Measurements from ENCODE around the gene TTLL11. TPM values are rescaled to one million over a fixed set of nuclear protein-coding genes. Genes with fewer than 3 reads are reported as not detected.

Gene TTLL11
- total and polyA plus RNA-seq, 4 donors = 1.4 to 4.5 (median 3.6) TPM

- 97% methylated on average over 3 of the region's 3 CpGs for WGBS
- H3K9me3 ChIP-seq (ENCODE audit: control insufficient read depth in 4 of 4, low read length in 3 of 4) = no peaks in the 10 kb centered on the region
- H3K27me3 ChIP-seq (ENCODE audit: control insufficient read depth in 4 of 4, insufficient read depth in 4 of 4, low read length in 3 of 4) = no peaks in the 10 kb centered on the region
- no peak overlapping the region for H3K4me3 ChIP-seq (ENCODE audit: low read depth in 1 of 3, low read length in 3 of 3)
- DNase-seq (ENCODE audit: low spot score) = no peak
- TF ChIP-seq HNF4G (IDR thresholded peaks at IDR 0.05) (no peak), TAF1 (conservative IDR thresholded peaks at IDR 0.05) (no peak), FOXA1 (IDR thresholded peaks at IDR 0.05) (no peak), RAD21 (IDR thresholded peaks at IDR 0.05) (no peak), GABPA (IDR thresholded peaks at IDR 0.05 in 1 of 2, conservative IDR thresholded peaks at IDR 0.05 in 1 of 2) (no peak), HNF4A (conservative IDR thresholded peaks at IDR 0.05) (no peak), YY1 (IDR thresholded peaks at IDR 0.05) (no peak), JUND (IDR thresholded peaks at IDR 0.05) (no peak), REST (IDR thresholded peaks at IDR 0.05) (no peak), EGR1 (IDR thresholded peaks at IDR 0.05; ENCODE audit: low read depth in 2 of 2) (no peak)
- TF ChIP-seq, protein P1, sequence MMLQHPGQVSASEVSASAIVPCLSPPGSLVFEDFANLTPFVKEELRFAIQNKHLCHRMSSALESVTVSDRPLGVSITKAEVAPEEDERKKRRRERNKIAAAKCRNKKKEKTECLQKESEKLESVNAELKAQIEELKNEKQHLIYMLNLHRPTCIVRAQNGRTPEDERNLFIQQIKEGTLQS (IDR thresholded peaks at IDR 0.05) = no peak
- TF ChIP-seq, protein P2, sequence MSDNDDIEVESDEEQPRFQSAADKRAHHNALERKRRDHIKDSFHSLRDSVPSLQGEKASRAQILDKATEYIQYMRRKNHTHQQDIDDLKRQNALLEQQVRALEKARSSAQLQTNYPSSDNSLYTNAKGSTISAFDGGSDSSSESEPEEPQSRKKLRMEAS (IDR thresholded peaks at IDR 0.05) = no peak
- H3K27ac ChIP-seq (ENCODE audit: low read depth in 1 of 2, low read length in 2 of 2) = no peak overlapping the region
- H3K4me1 ChIP-seq (ENCODE audit: control insufficient read depth in 4 of 4, insufficient read depth in 4 of 4, low read length in 3 of 4) = no peaks in the 10 kb centered on the region
- H3K9ac ChIP-seq (ENCODE audit: low read depth in 1 of 2, low read length in 2 of 2) = no peak overlapping the region
- no peaks in the 10 kb centered on the region for H3K36me3 ChIP-seq (ENCODE audit: control insufficient read depth in 4 of 4, insufficient read depth in 3 of 4, low read depth in 1 of 4, low read length in 3 of 4)
Measured at GRCh38 chr9:121831869-121832268, 261.2 kb downstream of the TTLL11 start.

- no peak overlapping the region for H3K4me3 ChIP-seq (ENCODE audit: low read depth in 1 of 3, low read length in 3 of 3)
- no peak overlapping the region for H3K27ac ChIP-seq (ENCODE audit: low read depth in 1 of 2, low read length in 2 of 2)
- no peaks in the 10 kb centered on the region for H3K4me1 ChIP-seq (ENCODE audit: control insufficient read depth in 4 of 4, insufficient read depth in 4 of 4, low read length in 3 of 4)
- H3K36me3 ChIP-seq (ENCODE audit: control insufficient read depth in 4 of 4, insufficient read depth in 3 of 4, low read depth in 1 of 4, low read length in 3 of 4) = no peaks in the 10 kb centered on the region
- WGBS = 92% methylated on average over 3 of the region's 3 CpGs
- no peaks in the 10 kb centered on the region for H3K9me3 ChIP-seq (ENCODE audit: control insufficient read depth in 4 of 4, low read length in 3 of 4)
- no peak overlapping the region for H3K9ac ChIP-seq (ENCODE audit: low read depth in 1 of 2, low read length in 2 of 2)
- H3K27me3 ChIP-seq (ENCODE audit: control insufficient read depth in 4 of 4, insufficient read depth in 4 of 4, low read length in 3 of 4) = no peaks in the 10 kb centered on the region
- peak; percentile 1 for DNase-seq (ENCODE audit: low spot score)
- TF ChIP-seq RXRA (IDR thresholded peaks at IDR 0.05) (no peak), GABPA (IDR thresholded peaks at IDR 0.05 in 1 of 2, conservative IDR thresholded peaks at IDR 0.05 in 1 of 2) (no peak), FOXA2 (IDR thresholded peaks at IDR 0.05) (no peak), YY1 (IDR thresholded peaks at IDR 0.05) (no peak), NR2F2 (IDR thresholded peaks at IDR 0.05) (no peak), TAF1 (conservative IDR thresholded peaks at IDR 0.05) (no peak), HNF4A (conservative IDR thresholded peaks at IDR 0.05) (no peak), REST (IDR thresholded peaks at IDR 0.05) (no peak), FOXA1 (IDR thresholded peaks at IDR 0.05) (no peak), JUND (IDR thresholded peaks at IDR 0.05) (no peak), ZBTB33 (IDR thresholded peaks at IDR 0.05) (no peak), HNF4G (IDR thresholded peaks at IDR 0.05) (no peak), RAD21 (IDR thresholded peaks at IDR 0.05) (no peak), EGR1 (IDR thresholded peaks at IDR 0.05; ENCODE audit: low read depth in 2 of 2) (no peak), SP1 (IDR thresholded peaks at IDR 0.05) (no peak)
- TF ChIP-seq, protein P1 (IDR thresholded peaks at IDR 0.05) = no peak
- TF ChIP-seq, protein P3, sequence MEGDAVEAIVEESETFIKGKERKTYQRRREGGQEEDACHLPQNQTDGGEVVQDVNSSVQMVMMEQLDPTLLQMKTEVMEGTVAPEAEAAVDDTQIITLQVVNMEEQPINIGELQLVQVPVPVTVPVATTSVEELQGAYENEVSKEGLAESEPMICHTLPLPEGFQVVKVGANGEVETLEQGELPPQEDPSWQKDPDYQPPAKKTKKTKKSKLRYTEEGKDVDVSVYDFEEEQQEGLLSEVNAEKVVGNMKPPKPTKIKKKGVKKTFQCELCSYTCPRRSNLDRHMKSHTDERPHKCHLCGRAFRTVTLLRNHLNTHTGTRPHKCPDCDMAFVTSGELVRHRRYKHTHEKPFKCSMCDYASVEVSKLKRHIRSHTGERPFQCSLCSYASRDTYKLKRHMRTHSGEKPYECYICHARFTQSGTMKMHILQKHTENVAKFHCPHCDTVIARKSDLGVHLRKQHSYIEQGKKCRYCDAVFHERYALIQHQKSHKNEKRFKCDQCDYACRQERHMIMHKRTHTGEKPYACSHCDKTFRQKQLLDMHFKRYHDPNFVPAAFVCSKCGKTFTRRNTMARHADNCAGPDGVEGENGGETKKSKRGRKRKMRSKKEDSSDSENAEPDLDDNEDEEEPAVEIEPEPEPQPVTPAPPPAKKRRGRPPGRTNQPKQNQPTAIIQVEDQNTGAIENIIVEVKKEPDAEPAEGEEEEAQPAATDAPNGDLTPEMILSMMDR (IDR thresholded peaks at IDR 0.05; ENCODE audit: low read depth, low read length, missing input control) = no peak
- TF ChIP-seq, protein P2 (IDR thresholded peaks at IDR 0.05) = no peak
Measured at GRCh38 chr9:121830441-121831140, 262.5 kb downstream of the TTLL11 start.
